HEK293T (cell line): ENCODE results near the gene VWC2.

Experiments used
- ARNT ChIP-seq: fragments of 450-650 bp; IDR thresholded peaks from 2 replicates; pipeline ENCODE4 v1.6.1; 2017; ENCODE audit warnings: mild to moderate bottlenecking
- BHLHE40 ChIP-seq: fragments of 450-650 bp; IDR thresholded peaks from 2 replicates; pipeline ENCODE4 v1.6.1; 2016; ENCODE audit warnings: mild to moderate bottlenecking, moderate library complexity, borderline replicate concordance
- CTBP1 ChIP-seq: fragments of 450-650 bp; IDR thresholded peaks from 2 replicates; pipeline ENCODE4 v1.6.1; 2016; ENCODE audit warnings: borderline replicate concordance
- ELF4 ChIP-seq: fragments of 450-650 bp; IDR thresholded peaks from 2 replicates; pipeline ENCODE4 v1.6.1; 2017; ENCODE audit warnings: antibody characterized with exemption
- FOXA1 ChIP-seq: fragments of 450-650 bp; IDR thresholded peaks from 2 replicates; pipeline ENCODE4 v1.6.1; 2016; ENCODE audit warnings: mild to moderate bottlenecking
- HDGF ChIP-seq: fragments of 450-650 bp; IDR thresholded peaks from 2 replicates; pipeline ENCODE4 v1.6.1; 2017; ENCODE audit warnings: antibody characterized with exemption, borderline replicate concordance
- LEF1 ChIP-seq: fragments of 450-650 bp; IDR thresholded peaks from 2 replicates; pipeline ENCODE4 v1.6.1; 2017; ENCODE audit warnings: mild to moderate bottlenecking, borderline replicate concordance
- SP1 ChIP-seq: fragments of 450-650 bp; IDR thresholded peaks from 2 replicates; pipeline ENCODE4 v1.6.1; 2017
- SUZ12 ChIP-seq: fragments of 450-650 bp; IDR thresholded peaks from 2 replicates; pipeline ENCODE4 v1.6.1; 2016; ENCODE audit warnings: mild to moderate bottlenecking
- TARDBP ChIP-seq: fragments of 450-650 bp; IDR thresholded peaks from 2 replicates; pipeline ENCODE4 v1.6.1; 2016
- ZNF384 ChIP-seq: fragments of 450-650 bp; IDR thresholded peaks from 2 replicates; pipeline ENCODE4 v1.6.1; 2016

DNA sequence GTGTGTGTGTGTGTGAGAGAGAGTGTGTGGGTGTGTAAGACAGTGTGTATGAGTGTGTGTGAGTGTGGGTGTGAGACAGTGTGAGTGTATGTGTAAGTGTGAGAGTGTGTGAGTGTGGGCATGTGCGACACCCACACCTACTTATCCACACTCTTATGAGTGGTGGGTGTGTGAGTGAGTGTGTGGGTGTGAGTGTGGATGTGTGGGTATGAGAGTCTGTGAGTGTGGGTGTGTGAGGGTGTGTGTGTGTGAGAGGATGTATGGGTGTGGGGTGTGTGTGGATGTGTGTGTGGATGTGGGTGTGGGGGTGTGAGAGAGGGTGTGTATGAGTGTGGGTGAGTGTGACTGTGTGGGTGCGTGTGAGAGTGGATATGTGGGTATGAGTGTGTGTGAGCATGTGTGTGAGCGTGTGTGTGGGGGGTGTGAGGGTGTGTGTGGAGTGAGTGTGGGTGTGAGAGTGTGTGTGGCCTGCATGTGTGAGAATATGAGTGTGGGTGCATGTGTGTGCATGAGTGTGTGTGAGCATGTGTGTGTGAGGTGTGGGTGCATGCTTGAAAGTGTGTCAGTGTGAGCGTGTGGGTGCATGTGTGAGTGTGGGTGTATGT lies 15.1 kb downstream of the VWC2 start:
- no peak for TF ChIP-seq BHLHE40
- TF ChIP-seq TARDBP, result no peak
- no peak for TF ChIP-seq ARNT
- no peak for TF ChIP-seq SP1
- no peak for TF ChIP-seq FOXA1
- TF ChIP-seq LEF1, result no peak
- TF ChIP-seq ELF4, result no peak
- TF ChIP-seq CTBP1, result no peak
- no peak for TF ChIP-seq HDGF
- TF ChIP-seq ZNF384, result no peak
- TF ChIP-seq SUZ12, result no peak
